SU-DHL-6 (cell line): ENCODE data around the gene AGPAT3.

Experiments
- CTCF ChIP-seq: fragments of 200-600 bp; sonication (generic); IDR thresholded peaks from one replicate; pipeline ENCODE4 v1.5.1; 2017; ENCODE audit warnings: antibody characterized with exemption, mild to moderate bottlenecking, low read length, moderate library complexity; ENCODE audit not compliant: insufficient read depth, poor library complexity, severe bottlenecking
- EZH2phosphoT487 ChIP-seq: fragments of 200-600 bp; sonication (generic), shearing (Covaris generic); conservative IDR thresholded peaks from 2 replicates; pipeline ENCODE4 v1.6.1; 2018; ENCODE audit warnings: mild to moderate bottlenecking, antibody characterized with exemption, low read length, moderate library complexity, mixed read lengths

GRCh38 chr21:43825936-43826622 is 38.9 kb upstream of the AGPAT3 start:
- TF ChIP-seq CTCF (no peak), EZH2phosphoT487 (no peak)
